Stimulated activated effector memory CD8-positive, alpha-beta T cell treated with anti-CD3 and anti-CD28 coated beads, Interleukin-12 subunit alpha, Interleukin-12 subunit beta, amount 100 ng/mL, for 72 hours (primary cell): ENCODE data around the gene ZNF780A.
A peak's percentile ranks its signal among the peaks of the same experiment; 100 is the strongest.

Experiments used
- ATAC-seq: fragments of 150-1000 bp; cut with Tn5 transposase; 2 replicates; pipeline ENCODE4 v1.10.0; 2021
- DNase-seq, 2 donors: peaks; one replicate each; pipeline ENCODE4 v3.0.0; 2021 to 2022; ENCODE audit warnings: low spot score in 2 of 2
- H3K27ac Mint-ChIP-seq: one replicate; pipeline ENCODE4 v1.8.0; 2022; ENCODE audit warnings: mild to moderate bottlenecking, mixed read lengths
- H3K36me3 Mint-ChIP-seq: one replicate; pipeline ENCODE4 v1.8.0; 2022; ENCODE audit warnings: mild to moderate bottlenecking, mixed read lengths
- H3K4me1 Mint-ChIP-seq: one replicate; pipeline ENCODE4 v1.8.0; 2022; ENCODE audit warnings: mixed read lengths
- H3K4me3 Mint-ChIP-seq: one replicate; pipeline ENCODE4 v1.8.0; 2022; ENCODE audit warnings: mild to moderate bottlenecking, mixed read lengths
- H3K9me3 Mint-ChIP-seq: one replicate; pipeline ENCODE4 v1.8.0; 2022; ENCODE audit warnings: mixed read lengths

ZNF780A gene

DNA sequence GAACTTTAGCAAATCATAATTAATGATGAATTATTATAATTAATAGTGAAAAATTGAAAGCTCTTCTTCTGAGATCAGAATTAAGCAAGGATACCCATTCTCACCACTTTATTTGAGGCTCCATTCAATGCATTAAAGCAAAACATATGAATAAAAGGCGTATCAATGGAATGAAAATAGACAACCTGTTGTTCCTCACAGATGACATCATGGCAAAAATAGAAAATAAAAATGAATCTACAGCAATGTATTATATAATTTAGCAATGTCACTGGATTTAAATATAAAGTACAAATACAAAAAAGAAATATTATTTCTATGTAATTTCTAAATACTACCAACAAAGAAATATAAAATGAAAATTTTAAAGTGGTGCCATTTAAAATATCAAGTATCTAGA lies 11.1 kb upstream of the ZNF780A start:
- Mint-ChIP-seq H3K9me3 (no peaks in the 10 kb centered on the region), H3K4me1 (no peaks in the 10 kb centered on the region), H3K36me3 (no peaks in the 10 kb centered on the region), H3K27ac (no peak overlapping the region), H3K4me3 (no peak overlapping the region)
- DNase-seq (no peak), ATAC-seq (no peak)

DNA sequence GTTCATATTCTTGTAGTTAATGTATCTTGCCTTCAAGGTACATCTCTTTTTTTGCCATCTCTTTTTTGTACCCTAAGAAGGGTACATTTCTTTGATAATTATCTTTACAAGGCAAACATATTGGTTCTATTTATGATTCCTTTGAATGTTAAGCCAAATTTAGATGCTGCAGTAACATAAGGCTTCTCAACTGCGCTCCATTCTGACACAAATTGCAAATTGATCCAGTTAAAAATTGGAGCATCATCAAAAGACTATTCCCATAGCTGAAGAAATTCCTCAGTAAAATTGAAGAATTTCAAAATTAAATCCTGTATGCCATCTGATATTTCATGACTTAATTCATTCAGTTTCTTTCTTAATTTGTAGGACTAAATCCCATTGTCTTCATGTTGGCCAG lies 2.7 kb upstream of the ZNF780A start:
- Mint-ChIP-seq H3K9me3 (peaks cover 3% of the 10 kb centered on the region), H3K4me3 (no peak overlapping the region), H3K4me1 (peaks cover 30% of the 10 kb centered on the region), H3K27ac (no peak overlapping the region), H3K36me3 (peaks cover 14% of the 10 kb centered on the region)
- no peak for DNase-seq
- ATAC-seq: no peak

DNA sequence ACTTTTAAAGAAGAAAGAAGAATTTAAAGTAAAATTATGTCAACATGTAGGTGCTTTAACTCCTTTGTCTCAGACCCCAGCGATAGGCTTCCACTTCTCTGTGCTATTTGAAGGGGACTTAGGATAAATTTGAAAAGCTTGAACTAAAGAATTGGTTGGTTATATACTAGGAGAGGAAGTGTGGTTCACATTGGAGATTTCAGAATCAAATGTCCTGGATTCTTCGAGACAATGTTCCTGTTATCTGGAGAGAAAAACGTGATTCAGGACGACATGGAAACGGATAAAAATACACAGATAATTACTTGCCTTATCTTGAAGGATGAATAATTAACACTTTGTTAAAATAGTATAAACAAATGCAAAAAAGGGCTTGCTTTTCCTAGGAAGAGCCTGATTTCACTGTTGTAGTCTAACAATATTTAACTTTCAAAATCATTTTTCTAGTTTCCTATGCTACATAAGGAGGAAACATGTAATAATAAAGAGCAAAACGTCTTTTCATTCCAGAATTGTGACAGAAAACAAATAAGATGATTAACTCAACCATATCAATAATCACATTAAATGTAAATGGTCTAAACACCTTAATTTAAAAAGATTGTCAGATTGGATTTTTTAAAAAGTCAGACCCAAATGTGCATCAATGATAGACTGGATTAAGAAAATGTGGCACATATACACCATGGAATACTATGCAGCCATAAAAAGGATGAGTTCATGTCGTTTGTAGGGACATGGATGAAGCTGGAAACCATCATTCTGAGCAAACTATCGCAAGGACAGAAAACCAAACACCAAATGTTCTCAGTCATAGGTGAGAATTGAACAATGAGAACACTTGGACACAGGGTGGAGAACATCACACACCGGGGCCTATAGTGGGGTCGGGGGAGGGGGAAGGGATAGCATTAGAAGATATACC lies 724 bp upstream of the ZNF780A start:
- no peak for ATAC-seq
- H3K4me3 Mint-ChIP-seq: peak overlapping the region; percentile 100
- peaks cover 24% of the 10 kb centered on the region for H3K36me3 Mint-ChIP-seq
- H3K27ac Mint-ChIP-seq: peak overlapping the region; percentile 100
- H3K9me3 Mint-ChIP-seq: peaks cover 3% of the 10 kb centered on the region
- peaks cover 42% of the 10 kb centered on the region for H3K4me1 Mint-ChIP-seq
- no peak for DNase-seq

DNA sequence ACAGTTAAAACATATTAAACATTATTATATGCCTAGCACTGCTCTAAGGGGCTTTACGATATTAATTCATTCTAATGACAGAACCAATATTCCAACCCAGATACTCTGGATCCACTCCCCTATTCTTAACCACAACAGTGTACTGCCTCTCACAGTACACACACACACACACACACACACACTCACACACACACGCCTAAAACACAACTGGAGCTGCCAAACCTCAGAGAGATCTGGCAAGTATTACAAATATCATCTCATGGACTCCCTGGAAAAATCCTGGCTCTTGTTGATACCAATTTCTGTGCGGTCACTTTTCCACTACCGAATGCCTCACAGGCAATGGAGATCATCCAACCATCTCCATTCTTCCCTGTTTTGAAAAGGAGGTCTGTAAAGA lies 1.3 kb downstream of the ZNF780A start:
- H3K36me3 Mint-ChIP-seq: peaks cover 30% of the 10 kb centered on the region
- peaks cover 3% of the 10 kb centered on the region for H3K9me3 Mint-ChIP-seq
- peak overlapping the region; percentile 100 for H3K27ac Mint-ChIP-seq
- peaks cover 42% of the 10 kb centered on the region for H3K4me1 Mint-ChIP-seq
- peak overlapping the region; percentile 100 for H3K4me3 Mint-ChIP-seq
- ATAC-seq: no peak
- DNase-seq: no peak

DNA sequence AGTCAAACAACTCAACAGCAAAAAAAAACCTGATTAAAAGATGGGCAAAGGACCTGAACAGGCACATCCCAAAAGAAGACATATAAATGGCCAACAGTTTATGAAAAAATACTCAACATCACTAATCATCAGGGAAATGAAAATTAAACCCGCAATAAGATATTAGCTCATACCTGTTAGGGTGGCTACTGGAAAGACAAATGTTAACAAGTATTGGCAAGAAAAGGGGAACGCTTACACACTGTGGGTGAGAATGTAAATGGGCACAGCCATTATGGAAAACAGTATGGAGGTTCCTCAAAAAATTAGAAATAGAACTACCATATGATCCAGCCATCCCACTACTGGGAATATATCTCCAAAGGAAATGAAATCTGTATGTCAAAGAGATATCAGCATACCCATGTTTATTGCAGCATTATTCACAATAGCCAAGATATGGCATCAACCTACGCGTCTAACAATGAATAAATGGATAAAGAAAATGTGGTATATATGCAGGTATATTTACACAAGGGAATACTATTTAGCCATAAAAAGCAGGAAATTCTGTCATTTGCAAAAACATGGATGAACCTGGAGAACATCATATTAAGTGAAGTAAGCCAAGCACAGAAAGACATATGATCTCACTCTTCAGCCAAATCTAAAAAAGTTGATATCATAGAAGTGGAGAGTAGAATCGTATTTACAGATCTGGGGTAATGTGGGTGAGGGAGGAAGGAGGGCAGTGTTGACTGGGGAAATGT lies 2.3 kb downstream of the ZNF780A start:
- no peak for DNase-seq
- H3K36me3 Mint-ChIP-seq: peaks cover 40% of the 10 kb centered on the region
- peak overlapping the region; percentile 100 for H3K4me3 Mint-ChIP-seq
- peaks cover 3% of the 10 kb centered on the region for H3K9me3 Mint-ChIP-seq
- no peak for ATAC-seq
- H3K4me1 Mint-ChIP-seq: peaks cover 42% of the 10 kb centered on the region
- peak overlapping the region; percentile 3 for H3K27ac Mint-ChIP-seq

DNA sequence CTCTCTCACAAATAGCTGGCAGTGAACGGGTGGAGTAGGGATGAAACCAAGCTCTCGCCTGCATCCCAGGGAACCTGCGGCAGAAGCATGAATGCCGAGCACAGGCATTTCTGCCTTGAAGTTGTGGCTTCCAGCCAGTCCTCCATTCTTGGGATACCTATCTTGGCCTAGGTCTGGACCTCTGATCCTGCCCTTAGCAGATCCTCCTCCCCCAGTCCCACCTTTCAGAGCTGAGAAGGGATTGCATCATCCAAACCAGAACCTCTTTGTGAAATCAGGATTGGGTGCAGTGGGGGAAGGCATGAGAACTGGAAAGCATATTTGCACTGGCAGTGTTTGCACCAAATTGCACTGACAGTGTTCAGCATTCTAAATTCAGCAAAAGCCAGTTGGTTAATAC lies 5.8 kb downstream of the ZNF780A start:
- no peak for ATAC-seq
- Mint-ChIP-seq H3K27ac (no peak overlapping the region), H3K36me3 (peaks cover 67% of the 10 kb centered on the region), H3K4me3 (no peak overlapping the region), H3K4me1 (peaks cover 27% of the 10 kb centered on the region), H3K9me3 (peaks cover 7% of the 10 kb centered on the region)
- DNase-seq: no peak

DNA sequence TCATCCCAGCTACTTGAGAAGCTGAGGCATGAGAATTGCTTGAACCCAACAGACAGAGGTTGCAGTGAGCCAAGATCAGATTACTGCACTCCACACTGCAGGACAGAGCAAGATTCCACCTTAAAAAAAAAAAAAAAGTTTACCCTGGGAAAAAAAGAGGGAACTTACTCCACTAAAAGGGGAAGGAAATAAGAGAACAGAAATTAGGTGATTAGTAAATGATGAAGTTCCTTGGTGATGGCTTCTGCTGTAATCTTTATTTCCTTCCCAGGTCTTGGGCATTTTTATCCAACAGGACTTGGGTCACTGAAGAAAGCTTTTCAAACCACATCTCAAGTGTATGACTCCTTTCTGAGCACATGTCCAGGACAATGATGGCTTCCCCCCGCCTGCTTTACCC lies 9.3 kb downstream of the ZNF780A start:
- DNase-seq: no peak
- ATAC-seq: no peak
- Mint-ChIP-seq H3K9me3 (peaks cover 26% of the 10 kb centered on the region), H3K27ac (no peak overlapping the region), H3K36me3 (peaks cover 87% of the 10 kb centered on the region), H3K4me1 (no peaks in the 10 kb centered on the region), H3K4me3 (no peak overlapping the region)

DNA sequence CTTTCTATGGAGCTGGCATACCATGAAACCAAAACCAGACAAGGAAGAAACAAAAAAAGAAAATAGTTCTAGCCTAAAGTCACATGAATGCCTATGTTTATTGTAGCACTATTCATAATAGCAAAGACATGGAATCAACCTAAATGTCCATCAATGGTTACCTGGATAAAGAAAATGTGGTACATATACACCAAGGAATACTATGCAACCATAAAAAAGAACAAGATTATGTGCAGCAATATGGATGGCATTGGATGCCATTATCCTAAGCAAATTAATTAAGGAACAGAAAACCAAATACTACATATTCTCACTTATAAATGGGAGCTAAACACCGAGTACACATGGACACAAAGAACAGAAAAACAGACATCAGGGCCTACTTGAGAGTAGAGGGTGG lies 10.5 kb downstream of the ZNF780A start:
- Mint-ChIP-seq H3K36me3 (peaks cover 99% of the 10 kb centered on the region), H3K27ac (no peak overlapping the region), H3K4me1 (no peaks in the 10 kb centered on the region), H3K4me3 (no peak overlapping the region), H3K9me3 (peaks cover 26% of the 10 kb centered on the region)
- ATAC-seq (no peak), DNase-seq (no peak)

DNA sequence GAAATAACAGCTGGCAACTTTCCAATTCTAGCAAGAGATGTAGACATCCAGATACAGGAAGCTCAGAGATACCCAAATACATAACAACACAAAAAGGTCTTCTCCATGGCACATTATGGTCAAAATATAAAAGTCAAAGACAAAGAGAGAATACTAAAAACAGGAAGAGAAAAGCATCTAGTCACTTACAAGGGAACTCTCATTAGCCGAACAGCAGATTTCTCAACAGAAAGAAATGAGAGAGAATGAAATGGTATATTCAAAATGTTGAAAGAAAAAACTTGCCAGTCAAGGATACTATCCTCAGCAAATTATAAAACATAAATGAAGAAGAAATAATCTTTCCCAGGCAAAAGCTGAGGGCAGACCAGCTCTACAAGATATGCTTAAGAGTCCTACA lies 12.4 kb downstream of the ZNF780A start:
- Mint-ChIP-seq H3K4me3 (no peak overlapping the region), H3K4me1 (no peaks in the 10 kb centered on the region), H3K9me3 (peaks cover 26% of the 10 kb centered on the region), H3K36me3 (peaks cover 99% of the 10 kb centered on the region), H3K27ac (no peak overlapping the region)
- DNase-seq (no peak), ATAC-seq (no peak)

DNA sequence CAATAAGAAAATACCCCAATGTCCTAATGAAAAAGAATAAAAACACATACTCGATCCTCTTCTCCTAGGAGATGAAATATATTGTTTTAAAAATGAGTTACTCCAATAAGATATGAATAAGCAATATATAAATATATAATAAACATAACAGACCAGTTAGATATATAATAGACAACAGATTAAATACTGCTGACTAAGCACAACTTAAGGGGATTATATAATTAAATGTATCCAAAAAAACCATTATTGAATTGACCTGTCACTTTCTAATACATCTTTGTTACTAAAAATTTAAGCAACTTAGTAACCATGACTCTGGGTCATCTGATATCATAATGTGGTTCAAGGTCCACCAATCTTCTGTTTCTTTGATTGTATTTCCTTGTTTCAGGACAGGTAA lies 20.7 kb downstream of the ZNF780A start:
- no peak overlapping the region for H3K4me3 Mint-ChIP-seq

DNA sequence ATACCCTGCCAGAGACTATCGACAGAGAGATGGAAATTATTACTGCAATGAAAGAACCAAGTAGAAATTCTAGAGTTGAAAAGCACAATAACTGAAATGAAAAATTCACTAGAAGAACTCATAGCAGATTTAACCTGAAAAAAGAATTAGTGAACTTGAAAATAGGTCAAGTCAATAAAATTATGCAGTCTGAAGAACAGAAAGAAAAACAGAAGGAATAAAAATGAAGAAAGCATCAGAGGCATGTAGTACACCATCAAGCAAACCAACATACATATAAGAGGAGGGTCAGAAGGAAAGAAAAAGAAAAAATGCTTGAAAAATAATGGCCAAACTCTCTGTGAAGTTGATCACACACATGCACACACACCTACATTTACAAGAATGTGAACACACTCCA lies 31.1 kb downstream of the ZNF780A start:
- H3K9me3 Mint-ChIP-seq: peaks cover 32% of the 10 kb centered on the region
- no peak overlapping the region for H3K27ac Mint-ChIP-seq
- ATAC-seq (no peak), DNase-seq (no peak)
- H3K4me3 Mint-ChIP-seq: no peak overlapping the region
- H3K36me3 Mint-ChIP-seq: no peaks in the 10 kb centered on the region
- peaks cover 18% of the 10 kb centered on the region for H3K4me1 Mint-ChIP-seq

More for the DNA sequence above, 20.7 kb downstream of the ZNF780A start:
- H3K27ac Mint-ChIP-seq: no peak overlapping the region
- H3K36me3 Mint-ChIP-seq: peaks cover 16% of the 10 kb centered on the region
- ATAC-seq (no peak), DNase-seq (no peak)
- peaks cover 11% of the 10 kb centered on the region for H3K9me3 Mint-ChIP-seq
- H3K4me1 Mint-ChIP-seq: no peaks in the 10 kb centered on the region

DNA sequence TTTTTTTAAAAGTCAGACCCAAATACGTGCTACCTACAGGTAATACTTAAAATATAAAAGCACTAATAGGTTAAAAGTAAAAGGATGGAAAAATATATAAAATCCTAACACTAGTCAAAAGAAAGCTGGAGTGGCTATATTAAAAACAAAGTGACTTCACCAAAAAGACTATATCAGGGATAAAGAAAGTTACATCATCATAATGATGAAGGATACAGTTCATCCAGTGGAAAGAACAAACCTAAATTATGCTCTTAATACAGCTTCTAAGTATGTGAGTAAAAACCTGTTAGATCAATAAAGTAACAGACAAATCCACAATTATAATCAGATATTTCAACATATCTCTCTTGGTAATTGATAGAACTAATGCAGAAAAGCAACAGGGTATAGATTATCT lies 33.6 kb downstream of the ZNF780A start:
- no peak for ATAC-seq
- Mint-ChIP-seq H3K9me3 (peaks cover 18% of the 10 kb centered on the region), H3K36me3 (no peaks in the 10 kb centered on the region), H3K4me1 (peaks cover 42% of the 10 kb centered on the region), H3K4me3 (peak overlapping the region; percentile 99), H3K27ac (no peak overlapping the region)
- DNase-seq: no peak

DNA sequence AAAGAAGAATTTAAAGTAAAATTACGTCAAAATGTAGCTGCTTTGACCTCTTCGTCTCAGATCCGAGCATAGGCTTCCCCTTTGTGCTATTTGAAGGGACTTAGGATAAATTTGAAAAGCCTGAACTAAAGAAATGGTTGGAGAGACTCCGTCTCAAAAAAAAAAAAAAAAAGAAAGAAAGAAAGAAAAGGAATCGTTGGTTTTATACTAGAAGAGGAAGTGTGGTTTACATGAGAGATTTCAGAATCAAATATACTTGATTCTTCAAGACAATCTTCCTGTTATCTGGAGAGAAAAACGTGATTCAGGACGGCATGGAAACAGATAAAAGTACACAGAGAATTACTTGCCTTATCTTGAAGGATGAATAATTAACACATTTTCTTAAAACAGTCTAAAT lies 34.2 kb downstream of the ZNF780A start:
- Mint-ChIP-seq H3K27ac (peak overlapping the region; percentile 96), H3K4me3 (peak overlapping the region; percentile 99), H3K36me3 (no peaks in the 10 kb centered on the region), H3K4me1 (peaks cover 42% of the 10 kb centered on the region), H3K9me3 (peaks cover 18% of the 10 kb centered on the region)
- DNase-seq (no peak), ATAC-seq (no peak)

DNA sequence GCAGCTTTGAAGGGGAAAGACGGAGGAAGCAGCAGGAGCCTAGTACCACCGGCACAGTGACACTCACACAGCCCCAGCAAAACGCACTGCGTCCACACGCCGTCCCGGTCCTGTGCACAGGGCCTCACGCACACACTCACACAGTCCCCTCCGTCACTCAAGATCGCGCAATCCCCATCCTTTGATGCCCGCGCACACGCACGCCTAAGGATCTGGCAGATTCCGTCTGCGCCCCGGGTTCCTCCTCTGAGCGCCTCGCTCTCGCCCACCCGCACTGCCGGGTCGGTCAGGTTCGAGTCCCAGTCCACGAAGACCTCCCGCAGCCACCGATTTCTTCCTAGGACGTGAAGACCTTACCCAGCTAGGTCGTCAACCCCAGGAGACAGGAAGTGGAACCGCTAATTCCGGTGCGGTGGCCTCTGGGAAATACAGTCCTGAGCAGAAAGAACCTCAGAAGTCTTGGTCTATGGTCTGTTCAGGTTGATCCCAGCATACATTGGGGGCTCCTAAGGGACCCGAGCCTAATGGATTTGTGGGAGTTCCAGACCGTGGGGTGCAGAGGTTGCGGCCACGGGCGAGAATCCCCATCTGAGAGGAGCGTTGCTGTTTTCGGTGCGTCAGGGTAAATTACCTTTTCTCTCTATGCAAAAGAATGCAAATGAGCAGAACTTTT lies 34.8 kb downstream of the ZNF780A start, which contains the start of gene ZNF780B:
ZNF780B (minus strand) TSS at position 400 of the 673 bp plus-strand sequence. CDS start 5,899 bp downstream, outside the sequence.
- Mint-ChIP-seq H3K36me3 (no peaks in the 10 kb centered on the region), H3K4me1 (peaks cover 42% of the 10 kb centered on the region), H3K27ac (peak within 1 kb of the TSS; percentile 96), H3K9me3 (peaks cover 18% of the 10 kb centered on the region), H3K4me3 (peak within 1 kb of the TSS; percentile 99)
- ATAC-seq (peak; percentile 96), DNase-seq (peak; percentile 37 to 82)

DNA sequence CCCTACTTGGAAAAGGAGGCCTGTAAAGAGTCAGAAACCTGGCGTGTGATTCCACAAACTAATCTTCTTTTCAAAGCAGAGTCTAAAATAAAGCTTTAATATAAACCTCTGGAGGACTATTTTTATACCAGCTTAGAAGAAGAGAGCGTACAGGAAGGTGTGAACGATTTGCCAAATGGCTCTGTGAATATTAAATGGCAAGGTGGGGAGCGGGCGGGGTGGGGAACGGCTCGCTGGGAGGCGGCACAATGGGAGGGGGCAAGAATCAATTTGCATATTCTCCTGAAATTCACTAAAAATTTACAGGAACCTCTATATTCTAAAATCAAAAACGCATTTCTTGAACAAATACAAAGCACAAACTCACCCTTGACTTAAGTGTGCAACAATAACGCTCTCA lies 35.7 kb downstream of the ZNF780A start:
- Mint-ChIP-seq H3K27ac (peak overlapping the region; percentile 96), H3K36me3 (peaks cover 6% of the 10 kb centered on the region), H3K9me3 (peaks cover 14% of the 10 kb centered on the region), H3K4me1 (peaks cover 47% of the 10 kb centered on the region), H3K4me3 (peak overlapping the region; percentile 99)
- ATAC-seq: no peak
- DNase-seq: no peak
